Renal cortex interstitium (tissue), 11 donors: Measurements from ENCODE around the gene MED27. TPM values are rescaled to one million over a fixed set of nuclear protein-coding genes. Genes with fewer than 3 reads are reported as not detected.
A peak's percentile ranks its signal among the peaks of the same experiment; 100 is the strongest.

ENCODE experiments used
- DNase-seq, 11 donors: peaks; one replicate each; pipeline ENCODE4 v3.0.0-alpha.2; 2013; ENCODE audit warnings: low read depth in 9 of 11, low spot score in 4 of 11; ENCODE audit errors: extremely low read depth in 1 of 11
- polyA plus RNA-seq, 3 donors: library from polyadenylated mRNA; unstranded; fragments of 120-200 nt; gene quantifications; one replicate each; pipeline ENCODE4 v1.2.1, GENCODE V29; 2013; ENCODE audit not compliant: insufficient read length in 3 of 3

The MED27 gene
- polyA plus RNA-seq, 3 donors = 18.5 to 24.7 (median 22.4) TPM

DNA sequence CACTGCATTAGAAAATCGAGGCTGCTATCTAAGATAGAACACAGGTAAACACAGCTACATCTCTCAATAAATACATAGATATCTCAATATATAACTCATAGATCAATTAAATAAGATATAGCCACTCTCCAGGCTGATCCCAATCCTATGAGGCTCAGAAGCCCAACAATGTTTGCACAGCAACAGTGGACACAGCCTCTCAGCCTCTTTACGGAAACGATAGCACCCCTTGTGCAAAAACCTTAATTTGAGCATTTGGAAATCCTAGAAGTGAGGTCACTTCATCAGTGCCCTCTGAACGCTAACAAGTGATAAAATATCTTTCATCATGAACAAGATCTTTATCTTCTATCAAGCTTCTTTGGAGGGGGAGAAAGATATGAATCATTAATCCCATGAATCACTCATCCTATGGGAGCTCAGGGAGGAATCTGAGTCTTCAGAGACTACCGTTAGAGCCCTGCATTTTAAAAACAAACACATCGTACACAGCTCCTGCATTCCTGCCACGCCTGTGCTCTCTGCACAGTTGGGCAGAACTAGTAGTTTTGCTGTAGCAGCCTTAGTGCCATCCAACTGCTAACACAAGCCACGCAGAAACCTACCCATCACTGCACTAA is 71.4 kb downstream of the MED27 start:
- DNase-seq = no peak

GRCh38 chr9:132007371-132008025 is 72.2 kb downstream of the MED27 start:
- no peak for DNase-seq

GRCh38 chr9:132006677-132007370 is 72.8 kb downstream of the MED27 start:
- no peak for DNase-seq

GRCh38 chr9:132005899-132006298 is 73.8 kb downstream of the MED27 start:
- no peak for DNase-seq

DNA sequence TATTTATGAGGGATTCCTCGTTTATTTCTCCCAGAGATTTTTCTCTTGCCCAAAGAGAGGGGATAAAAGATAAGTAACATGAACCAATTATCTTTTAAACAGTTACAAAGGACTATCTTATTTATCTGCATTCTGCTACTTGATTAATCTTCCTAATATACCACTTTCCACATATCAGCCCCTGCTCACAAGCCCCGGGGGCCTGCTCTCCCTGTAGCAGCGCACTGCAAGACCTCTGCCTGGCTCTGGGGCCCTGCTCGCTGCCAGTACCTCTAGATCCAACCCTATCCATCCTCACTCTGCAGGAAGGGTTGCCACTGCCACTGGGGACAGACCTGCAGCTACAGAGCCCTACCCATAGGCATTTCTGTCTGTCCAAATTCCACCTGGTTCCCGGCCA is 75.3 kb downstream of the MED27 start:
- DNase-seq = no peak

- no peak for DNase-seq
These were observed 75.8 kb downstream of the MED27 start for GRCh38 chr9:132003896-132004295.

DNA sequence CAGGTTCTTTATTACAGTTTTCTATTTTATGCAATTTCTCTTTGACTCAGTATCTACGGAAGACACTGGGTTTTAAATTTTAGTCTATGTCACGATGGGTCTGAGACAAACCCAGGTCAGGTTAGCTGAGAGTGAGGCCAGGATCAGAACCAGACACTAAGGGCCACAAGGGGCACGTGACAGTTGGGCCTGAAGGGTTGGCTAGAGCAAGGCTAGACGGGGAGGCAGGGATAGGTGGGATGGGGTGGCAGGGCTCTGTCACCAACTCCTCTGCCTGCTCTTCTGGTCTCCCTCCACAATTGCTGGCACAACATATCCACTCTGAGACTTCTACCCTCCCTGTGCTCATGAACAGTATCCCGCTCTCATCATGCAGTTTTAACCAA is 76.4 kb downstream of the MED27 start:
- no peak for DNase-seq

DNA sequence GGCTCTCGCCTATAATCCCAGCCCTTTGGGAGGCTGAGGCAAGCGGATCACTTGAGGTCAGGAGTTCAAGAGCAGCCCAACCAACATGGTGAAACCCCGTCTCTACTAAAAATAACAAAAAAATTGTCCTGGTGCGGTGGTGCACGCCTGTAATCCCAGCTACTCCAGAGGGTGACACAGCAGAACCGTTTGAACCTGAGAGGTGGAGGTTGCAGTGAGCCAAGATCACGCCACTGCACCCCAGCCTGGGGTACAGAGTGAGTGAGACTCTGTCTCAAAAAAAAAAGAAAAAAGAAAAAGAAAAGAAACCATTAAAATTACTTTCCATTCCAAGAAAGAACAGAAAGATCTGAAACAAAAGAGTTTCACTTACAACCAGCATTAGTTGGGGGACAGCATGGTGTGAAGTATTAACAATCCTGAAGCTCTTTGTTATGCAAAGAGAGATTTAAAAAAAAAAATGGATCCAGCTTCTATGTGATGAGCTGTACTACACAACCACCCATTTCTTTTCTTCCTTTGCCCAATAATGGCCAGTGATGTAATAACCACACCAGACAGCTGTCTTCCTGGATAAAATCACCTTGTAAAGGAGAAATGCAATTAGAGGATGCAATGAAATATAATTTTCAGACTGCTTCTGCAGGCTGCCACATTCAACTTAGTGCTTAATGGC is 76.9 kb downstream of the MED27 start:
- no peak for DNase-seq

- no peak for DNase-seq
These were observed 78.1 kb downstream of the MED27 start for GRCh38 chr9:132001567-132001966.

DNA sequence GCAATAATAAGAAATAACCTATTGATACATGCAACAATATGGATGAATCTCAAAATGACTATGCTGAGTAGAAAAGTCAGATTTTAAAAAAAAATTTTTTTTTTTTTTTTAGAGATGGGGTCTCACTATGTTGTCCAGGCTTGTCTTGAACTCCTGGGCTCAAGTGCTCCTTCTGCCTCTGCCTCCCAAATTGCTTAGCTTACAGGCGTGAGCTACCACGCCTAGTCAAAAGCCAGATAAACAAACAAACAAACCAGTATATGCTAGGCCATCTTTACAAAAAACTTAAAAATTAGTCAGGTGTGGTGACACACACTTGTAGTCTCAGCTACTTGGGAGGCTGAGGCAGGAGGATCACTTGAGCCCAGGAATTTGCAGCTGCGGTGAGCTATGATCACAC is 79.0 kb downstream of the MED27 start:
- DNase-seq = no peak

DNA sequence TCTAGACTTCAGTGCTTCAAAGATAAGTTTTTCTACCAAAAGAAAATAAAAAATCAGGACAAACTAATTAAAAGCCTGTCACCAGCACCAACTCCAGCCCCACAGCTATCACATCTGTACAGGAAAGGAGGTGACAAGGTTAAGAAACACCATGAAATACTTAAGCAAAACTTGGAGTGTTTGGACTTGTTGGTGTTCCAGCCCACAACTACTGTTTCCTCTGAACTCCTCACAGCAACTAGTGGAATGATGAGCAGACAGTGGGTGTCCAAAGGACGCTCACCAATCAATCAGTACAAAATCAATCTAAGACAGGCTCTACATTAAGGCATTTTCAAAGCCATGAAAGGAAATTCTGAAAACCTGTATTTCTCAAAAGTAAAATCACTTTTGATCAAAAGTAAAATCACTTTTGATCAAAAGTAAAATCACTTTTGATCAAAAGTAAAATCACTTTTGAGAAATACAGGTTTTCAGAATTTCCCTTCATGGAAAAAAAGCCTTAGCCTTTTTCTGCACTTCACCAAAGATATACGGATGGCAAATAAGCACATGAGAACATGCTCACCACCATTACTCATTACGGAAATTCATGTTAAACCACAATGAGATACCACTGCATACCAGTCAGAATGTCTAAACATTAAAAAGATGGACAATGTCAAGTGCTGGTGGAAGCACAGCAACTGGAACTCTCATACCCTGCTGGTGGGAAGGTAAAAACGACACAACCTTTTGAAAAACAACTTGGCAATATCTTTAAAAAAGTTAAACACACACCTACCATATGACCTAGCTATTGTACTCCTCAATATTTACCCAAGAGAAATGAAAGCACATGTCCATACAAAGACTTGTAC is 79.7 kb downstream of the MED27 start:
- no peak for DNase-seq

DNA sequence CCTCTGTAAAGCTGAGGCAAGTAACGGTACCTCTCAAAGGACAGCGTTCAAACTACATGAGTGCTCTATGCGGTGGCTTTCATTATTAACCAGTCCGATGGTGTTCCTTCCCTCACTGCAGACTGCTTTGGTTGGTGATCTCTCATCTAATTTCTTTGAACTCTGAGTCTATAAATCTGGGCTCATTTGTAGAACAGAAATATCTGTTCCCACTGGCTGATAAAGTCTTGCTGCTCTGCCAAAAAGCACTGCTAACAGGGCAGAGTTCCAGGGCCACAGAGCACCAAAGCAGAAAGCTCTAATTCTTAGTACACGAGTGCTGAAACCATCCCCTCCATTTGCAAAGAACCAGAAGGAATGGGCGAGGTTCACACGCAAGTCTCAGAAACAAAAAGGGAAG is 81.9 kb downstream of the MED27 start:
- no peak for DNase-seq

- DNase-seq = no peak
These were observed 82.6 kb downstream of the MED27 start for GRCh38 chr9:131997076-131997475.

DNA sequence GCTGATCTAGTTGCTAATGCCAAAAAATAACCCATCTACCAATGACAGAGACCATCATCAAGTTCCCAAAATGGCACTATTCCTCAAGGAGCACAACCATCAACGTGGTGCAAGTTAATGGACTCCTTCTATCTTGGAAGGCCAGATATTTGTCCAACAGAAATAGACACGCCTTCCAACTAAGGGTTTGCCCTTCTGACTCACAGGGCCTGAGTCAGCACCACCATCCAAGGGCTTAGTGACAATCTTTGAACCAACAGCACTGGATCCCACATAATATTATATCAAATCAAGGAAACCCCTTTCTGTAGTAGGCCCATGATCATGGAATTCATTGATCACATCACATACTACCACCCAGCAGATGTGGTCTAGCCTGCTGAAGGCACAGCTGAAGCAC is 84.3 kb downstream of the MED27 start:
- DNase-seq = no peak

- DNase-seq = no peak
These were observed 85.1 kb downstream of the MED27 start for GRCh38 chr9:131994364-131995125.

DNA sequence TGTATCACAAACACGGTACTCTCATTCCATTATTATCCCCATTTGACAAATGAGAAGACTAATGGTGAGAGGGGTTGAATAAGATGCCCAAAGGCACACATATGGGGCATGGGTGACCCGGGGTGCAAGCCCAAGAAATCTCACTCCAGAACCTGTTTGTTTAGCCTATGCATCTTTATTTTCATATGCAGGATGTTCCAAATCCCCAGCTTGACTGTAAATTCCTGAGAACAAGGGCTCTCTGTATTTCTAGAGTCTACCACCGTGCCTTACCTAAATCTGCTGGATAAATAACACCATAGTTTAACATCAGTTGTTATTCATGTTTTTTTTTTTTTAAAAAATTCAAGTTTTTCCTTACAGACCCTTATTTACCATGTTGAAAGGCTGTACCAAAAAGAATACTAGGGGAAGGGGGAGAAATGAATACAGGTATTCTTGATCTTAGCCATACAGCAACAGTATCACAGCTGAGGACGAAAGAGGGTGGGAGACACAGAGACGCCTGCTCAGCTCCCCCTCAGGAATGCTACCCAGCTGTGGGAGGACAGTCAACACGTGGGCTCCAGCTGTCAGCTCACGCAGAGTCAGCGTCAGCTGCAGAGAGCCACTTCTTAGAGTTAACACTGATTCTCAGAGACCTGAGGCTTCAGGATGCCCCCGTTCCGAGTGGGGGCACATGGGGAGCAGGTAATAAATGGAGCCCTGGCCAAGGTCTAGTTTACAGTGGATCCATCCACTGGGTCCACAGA is 86.6 kb downstream of the MED27 start:
- DNase-seq = peak in 4 of 11 donors; percentile 30 to 63 (median 36)

- DNase-seq = no peak
These were observed 92.4 kb downstream of the MED27 start for GRCh38 chr9:131987232-131987631.

GRCh38 chr9:131986576-131986975 is 93.1 kb downstream of the MED27 start:
- DNase-seq = no peak
